ENCODE data around the gene ANKRD61.
"Not testable (repeated sequence)": the region's sequence is repeated elsewhere in the genome, so short reads cannot be mapped to it uniquely, and the experiment has no call there.

The ANKRD61 gene

DNA sequence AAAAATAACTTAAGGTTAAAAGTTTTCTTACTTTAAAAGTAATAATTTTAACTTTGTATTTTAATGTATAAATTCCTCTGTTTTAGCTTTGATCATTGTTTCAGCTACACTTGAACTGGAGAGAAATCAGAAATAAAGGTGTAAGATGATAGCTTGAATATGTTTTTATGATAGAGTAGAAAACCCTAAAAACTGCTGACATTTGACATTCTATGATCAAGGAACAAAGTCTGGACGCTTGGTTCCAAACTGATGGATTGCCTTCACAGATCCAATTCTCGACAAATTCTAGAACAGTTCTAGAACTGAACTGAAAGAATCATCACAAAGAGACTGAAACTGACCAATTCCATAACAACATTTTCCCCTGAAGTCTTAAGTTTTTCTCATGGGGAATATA lies at the start of gene ANKRD61:
Gene ANKRD61 (plus strand): TSS at position 389 of the 400 bp plus-strand sequence. CDS start 0 bp downstream, at position 389.
- DNase-seq: no peak

DNA sequence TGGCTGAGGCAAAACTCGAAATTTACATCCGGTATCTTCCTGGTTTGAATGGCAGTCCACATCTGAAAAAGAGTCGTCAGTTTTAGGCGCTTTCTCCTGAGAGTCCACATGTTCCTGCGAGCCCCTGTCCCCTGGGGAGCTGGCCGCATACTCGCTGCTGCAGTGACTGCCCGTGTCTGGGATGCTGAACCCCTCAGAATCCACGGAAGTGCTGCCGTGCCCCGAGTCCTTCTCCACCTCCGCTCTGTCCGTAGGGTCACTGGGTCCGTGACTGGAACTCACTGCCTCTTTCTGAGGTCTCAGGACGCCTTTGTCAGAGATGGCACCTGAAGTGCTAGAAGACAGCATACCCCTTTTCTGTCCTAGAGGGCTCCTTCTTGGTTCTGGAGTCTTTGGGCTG lies 44.1 kb upstream of the ANKRD61 start:
- not testable (repeated sequence) for DNase-seq

DNA sequence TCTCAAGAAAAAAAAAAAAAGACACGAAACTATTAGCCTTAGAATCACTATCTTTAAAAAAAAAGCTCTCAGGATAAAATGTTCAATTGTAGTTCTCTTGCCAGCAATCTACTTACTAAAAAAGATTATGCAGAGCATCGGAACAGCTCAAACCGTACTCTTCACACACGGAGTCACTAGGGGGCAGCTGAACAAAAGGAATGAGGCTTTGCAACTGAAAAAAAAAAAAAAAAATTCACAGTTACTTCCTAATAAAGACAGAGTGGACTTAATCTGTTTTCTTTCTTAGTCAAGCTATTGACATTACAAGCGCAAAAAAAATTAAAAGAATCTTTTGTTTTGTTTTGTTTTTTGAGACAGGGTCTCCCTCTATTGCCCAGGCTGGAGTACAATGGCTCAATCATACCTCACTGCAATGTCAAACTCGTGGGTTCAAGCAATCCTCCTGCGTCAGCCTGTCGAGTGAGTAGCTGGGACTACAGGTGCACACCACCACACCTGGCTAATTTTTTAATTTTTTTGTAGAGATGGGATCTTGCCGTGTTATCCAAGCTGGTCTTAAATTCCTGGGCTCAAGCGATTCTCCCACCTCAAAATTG lies 33.9 kb upstream of the ANKRD61 start:
- DNase-seq: peak; percentile 41

GRCh38 chr7:6007386-6007785 lies 23.8 kb upstream of the ANKRD61 start:
- DNase-seq: no peak

- DNase-seq: not testable (repeated sequence)
Measured at GRCh38 chr7:6007835-6008590, 23.2 kb upstream of the ANKRD61 start.

- peak; percentile 99 for DNase-seq
Measured at GRCh38 chr7:6008668-6009611, 22.2 kb upstream of the ANKRD61 start, which contains the start of the genes AIMP2 and PMS2. TSS of gene AIMP2 (plus strand) at chr7:6009272. CDS start at chr7:6009364, 92 bp downstream. TSS of gene PMS2 (minus strand) at chr7:6009049. CDS start at chr7:6009019, 30 bp downstream.

GRCh38 chr7:6010370-6010769 lies 20.8 kb upstream of the ANKRD61 start:
- not testable (repeated sequence) for DNase-seq

GRCh38 chr7:6011541-6011940 lies 19.6 kb upstream of the ANKRD61 start:
- DNase-seq: no peak

DNA sequence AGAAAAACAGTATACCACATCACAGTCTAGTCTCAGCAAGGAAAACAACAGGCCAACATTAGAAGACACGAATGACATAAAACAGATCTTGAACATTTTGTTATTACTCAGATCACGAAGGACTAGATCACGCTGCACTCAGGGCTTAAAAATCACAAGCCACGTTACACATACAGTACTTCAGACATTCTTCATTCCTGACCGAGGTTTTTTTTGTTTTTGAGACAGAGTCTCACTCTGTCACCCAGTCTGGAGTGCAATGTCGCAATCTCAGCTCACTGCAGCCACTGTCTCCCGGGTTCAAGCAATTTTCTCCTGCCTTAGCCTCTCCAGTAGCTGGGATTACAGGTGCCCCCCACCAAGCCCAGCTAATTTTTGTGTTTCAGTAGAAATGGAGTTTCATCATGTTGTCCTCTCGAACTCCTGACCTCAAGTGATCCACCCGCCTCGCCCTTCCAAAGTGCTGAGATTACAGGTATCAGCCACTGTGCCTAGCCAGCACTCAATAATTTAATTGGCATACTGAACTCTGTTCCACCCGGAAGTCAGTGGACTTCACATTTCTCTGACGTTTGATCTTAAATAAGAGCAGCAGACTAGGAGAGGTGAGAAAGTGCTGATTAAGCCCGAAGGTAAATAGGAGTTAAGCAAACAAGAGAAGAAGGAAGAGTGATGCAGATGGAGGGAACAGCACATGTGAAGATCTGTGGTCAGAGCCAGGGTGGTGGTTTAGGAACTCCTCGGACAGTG lies 18.6 kb upstream of the ANKRD61 start:
- peak; percentile 66 for DNase-seq

- DNase-seq: peak; percentile 58
Measured at GRCh38 chr7:6015917-6016652, 15.1 kb upstream of the ANKRD61 start.

DNA sequence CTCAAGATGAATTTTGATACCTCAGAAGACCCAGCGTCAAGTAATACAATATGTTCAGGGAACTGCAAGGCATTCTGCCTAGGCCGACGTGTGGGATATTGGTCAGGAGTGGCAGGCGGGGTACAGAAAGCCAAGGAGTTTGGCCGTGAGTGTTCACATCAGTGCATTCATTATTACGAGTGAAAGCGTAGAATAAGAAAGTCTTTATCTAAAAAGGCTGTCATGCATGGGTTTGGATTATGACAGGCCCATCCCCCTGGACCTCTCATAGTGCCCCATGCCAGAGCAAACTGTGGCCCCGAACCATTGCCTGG lies 14.6 kb upstream of the ANKRD61 start:
- DNase-seq: no peak

DNA sequence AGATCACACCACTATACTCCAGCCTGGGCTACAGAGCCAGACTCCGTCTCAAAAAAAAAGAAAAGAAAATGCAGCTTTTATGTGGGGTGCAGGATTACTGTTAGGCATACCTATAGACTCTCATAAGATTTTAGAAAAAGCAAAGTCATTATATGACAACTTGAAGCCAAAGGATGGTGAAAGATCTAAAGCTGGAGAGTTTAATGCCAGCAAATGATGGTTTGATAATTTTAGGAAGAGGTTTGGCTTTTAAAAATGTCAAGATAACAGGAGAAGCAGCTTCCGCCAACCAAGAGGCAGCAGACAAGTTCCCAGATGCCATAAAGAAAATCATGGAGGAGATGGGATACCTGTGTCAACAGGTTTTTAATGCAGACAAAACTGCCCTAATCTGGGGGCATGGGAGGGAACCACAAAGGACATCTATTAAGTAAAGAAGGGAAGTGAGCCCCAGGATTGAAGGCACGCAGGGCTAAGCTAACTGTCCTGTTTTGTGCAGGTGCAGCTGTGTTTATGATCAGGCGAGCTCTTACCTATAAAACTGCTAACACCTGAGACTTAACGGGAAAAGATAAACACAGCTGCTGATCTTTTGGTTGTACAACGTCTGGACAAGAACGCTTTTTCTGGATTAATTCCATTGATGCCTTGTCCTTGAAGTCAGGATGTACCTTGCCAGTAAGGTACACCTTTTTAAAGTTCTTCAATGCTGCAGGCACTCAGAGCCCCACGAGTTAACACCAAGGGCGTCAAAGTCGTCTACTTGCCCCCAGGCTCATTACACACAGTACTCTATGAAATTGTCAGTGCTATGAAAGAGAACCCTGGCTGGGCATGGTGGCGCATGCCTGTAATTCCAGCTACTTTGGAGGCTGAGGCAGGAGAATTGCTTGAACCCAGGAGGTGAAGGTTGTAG lies 10.5 kb upstream of the ANKRD61 start:
- no peak for DNase-seq

GRCh38 chr7:6022707-6023106 lies 8.5 kb upstream of the ANKRD61 start:
- DNase-seq: no peak

- no peak for DNase-seq
Measured at GRCh38 chr7:6023974-6024435, 7.2 kb upstream of the ANKRD61 start.

- peak; percentile 68 for DNase-seq
Measured at GRCh38 chr7:6026011-6026819, 5.0 kb upstream of the ANKRD61 start.

DNA sequence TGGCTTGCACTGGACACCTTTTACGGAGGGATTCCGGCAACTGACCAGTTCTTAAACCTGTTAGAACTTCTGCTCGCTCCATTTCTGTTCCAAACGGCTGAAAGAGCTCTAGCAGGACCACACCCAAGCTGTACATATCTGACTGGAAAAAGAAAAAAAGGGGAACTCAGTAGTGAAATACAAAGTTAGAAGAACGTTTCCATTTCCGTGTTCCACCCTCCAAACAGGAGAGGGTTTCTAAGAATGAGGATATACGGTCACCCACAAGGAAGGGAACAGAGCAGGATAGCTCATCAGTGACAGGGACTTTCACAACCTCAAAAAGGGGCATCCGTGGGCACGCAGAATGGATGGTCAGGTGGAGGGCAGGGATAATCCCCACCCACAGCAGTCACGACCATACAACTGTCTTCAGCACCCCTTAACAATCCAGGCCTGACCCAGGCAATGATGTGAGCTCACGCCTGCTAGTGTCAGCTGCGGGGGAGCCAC lies 4.3 kb upstream of the ANKRD61 start:
- DNase-seq: no peak

DNA sequence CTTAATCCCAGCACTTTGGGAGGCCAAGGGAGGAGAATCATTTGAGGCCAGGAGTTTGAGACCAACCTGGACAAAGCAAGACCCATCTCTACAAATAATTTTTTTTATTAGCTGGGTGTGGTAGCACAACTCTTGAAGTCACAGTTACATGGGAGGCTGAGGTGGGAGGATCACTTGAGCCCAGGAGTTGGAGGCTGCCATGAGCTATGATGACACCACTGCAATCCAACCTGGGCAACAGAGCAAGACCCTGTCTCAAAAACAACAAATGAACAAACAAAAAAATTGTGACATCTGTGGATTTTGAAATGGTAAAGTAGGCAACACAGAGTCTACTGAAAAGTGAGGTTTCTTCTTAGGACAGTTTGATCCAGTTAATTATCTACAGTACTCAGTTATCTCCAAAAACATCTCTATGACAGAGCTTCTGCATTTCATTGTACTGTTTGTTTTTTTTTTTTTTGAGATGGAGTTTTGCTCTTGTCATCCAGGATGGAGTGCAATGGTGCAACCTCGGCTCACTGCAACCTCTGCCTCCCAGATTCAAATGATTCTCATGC lies 3.3 kb upstream of the ANKRD61 start:
- DNase-seq: no peak

GRCh38 chr7:6028563-6028962 lies 2.6 kb upstream of the ANKRD61 start:
- no peak for DNase-seq

- DNase-seq: no peak
Measured at GRCh38 chr7:6031567-6031966, 391 bp downstream of the ANKRD61 start.
